HCEC 1CT (cell line): ENCODE results near the gene GAS6.

Experiments used
- DNase-seq: peaks from one replicate; pipeline ENCODE4 v3.0.0-alpha.2; 2017

GAS6 gene

DNA sequence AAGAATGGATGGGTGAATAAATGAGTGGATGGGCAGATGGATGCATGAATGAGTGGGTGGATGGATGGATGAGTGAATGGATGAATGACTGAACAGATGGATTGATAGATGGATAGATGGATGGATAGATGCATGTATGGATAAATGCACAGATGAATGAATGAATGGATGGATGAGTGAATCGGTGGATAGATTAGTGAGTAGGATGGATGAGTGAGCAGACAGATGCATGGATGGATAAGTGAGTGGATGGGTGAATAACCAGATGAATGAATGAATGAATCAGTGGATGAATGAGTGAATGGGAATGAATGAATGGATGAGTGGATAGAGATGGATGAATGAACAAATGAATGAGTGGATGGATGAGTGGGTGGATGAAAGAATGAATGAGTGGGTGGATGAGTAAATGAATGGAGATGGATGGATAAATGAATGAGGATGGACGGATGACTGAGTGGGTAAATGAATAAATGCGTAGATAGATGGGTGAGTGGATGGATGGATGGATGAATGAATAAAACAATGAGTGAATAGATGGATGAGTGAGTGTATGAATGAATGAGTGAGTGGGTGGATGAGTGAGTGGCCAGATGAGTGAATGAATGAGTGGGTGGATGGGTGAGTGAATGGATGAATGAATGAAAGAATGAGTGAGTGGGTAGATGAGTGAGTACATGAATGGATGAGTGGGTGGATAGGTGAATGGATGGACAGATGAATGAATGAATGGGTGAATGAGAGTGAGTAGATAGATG, 13.0 kb downstream of the GAS6 start:
- DNase-seq: no peak

DNA sequence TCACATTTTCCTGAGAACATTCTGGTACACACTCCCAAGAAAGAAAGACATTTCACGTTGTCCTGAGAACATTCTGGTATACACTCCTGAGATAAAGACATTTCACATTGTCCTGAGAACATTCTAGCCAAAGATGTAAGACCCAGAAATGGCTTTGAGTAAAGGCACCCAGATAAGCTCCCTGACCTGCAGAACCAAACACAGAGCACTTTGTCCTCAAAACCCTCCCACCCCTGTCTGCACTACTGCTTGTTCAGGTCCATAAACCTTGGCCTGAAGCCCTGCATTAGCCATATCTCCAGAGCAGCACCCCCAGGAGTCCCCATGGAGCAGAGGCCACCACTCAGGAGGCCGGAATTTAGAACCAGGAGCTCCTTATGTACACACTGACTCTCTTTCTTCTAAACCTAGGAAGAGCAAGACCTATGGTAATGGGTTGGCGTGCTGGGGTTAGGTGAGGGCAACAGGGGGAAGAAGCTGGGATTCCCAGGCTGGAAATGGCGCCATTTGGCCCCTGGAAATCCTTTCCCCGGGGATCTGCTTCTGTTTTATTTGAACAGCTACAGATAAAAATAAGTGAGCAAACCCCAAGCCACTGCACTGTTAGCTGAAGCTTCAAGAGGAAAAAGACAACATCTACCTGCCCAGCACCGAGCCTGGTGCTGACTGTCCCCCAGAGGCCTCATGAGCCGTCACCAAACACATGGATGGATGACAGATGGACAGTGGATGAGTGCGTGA, 13.7 kb downstream of the GAS6 start:
- no peak for DNase-seq

GRCh38 chr13:113849546-113849945, 14.3 kb downstream of the GAS6 start:
- DNase-seq: no peak

- DNase-seq: no peak
Measured at GRCh38 chr13:113848431-113849260, 15.2 kb downstream of the GAS6 start.

- DNase-seq: no peak
Measured at GRCh38 chr13:113848020-113848419, 15.9 kb downstream of the GAS6 start.

DNA sequence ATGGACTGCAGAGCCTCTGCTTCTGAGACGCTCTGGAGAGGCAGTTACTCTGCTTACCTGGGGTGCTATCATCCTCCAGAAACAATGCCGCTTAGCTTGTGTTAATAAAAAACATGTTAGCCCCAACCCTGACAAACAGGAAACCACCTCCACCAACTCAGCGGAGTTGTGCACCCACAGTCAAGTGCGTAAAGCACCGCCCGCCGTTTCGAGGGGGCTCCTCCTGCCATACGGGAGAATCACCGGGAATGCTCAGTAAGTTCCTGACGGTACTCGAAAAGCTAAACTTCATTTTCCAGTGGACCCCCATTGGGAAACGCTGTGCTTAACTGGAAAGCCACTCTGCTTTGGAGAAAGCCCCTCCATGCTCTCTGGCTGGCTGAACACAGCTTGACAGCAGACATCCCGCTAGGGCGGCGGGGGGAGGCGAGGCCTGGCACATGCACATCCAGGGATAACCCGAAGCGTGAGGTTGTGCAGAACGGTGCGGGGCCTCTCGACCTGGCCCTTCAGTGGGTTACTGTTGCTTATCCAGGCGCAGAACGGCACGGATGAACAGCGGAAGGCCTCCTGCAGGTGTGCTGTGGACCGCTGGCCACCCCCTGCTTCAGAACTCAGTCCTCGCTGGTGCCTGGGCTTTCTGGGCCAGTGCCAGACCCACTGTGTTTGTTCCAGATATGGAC, 17.1 kb downstream of the GAS6 start:
- DNase-seq: no peak

GRCh38 chr13:113845723-113846635, 17.9 kb downstream of the GAS6 start:
- DNase-seq: no peak

- no peak for DNase-seq
Measured at GRCh38 chr13:113845055-113845454, 18.8 kb downstream of the GAS6 start.

GRCh38 chr13:113843864-113844556, 19.9 kb downstream of the GAS6 start:
- DNase-seq: no peak

- no peak for DNase-seq
Measured at GRCh38 chr13:113843063-113843654, 20.7 kb downstream of the GAS6 start.

DNA sequence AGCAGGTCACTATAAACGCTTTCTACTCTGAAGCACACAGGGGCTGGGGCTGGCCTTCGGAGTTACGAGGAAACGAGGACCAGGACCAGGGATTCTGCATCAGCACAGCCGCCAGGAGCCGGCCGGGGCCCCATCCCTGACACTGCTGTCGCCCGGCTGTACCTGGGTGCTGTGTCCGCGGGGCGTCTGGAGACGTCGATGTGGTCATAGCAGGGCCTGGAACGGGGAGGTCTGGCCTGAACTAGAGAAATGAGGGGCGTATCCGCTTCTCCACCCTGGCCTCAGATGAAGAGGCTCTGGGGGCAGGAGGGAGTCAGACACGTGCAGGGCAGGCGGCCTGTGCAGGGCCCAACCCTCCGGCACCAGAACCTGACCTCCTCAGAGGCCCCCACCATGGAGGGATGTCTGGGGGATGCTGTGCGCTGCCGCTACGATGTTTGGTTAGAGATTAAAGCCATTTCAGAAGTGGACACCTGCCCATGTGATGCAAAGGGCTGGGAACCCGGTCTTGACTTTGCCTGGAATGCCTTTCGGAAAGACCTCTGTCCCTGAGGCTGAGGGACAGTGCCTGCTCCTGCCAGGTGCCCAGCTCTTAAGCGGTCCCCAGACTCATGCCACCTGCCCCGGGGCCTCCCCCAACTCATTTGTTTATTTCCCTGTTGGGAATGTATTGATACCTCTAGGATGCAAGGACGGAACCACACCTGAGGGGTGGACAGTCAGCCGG, 21.4 kb downstream of the GAS6 start:
- no peak for DNase-seq

GRCh38 chr13:113841353-113841650, 22.6 kb downstream of the GAS6 start:
- no peak for DNase-seq

- DNase-seq: no peak
Measured at GRCh38 chr13:113840541-113841352, 23.1 kb downstream of the GAS6 start.

- DNase-seq: no peak
Measured at GRCh38 chr13:113839536-113840204, 24.2 kb downstream of the GAS6 start.

- no peak for DNase-seq
Measured at GRCh38 chr13:113838711-113839201, 25.1 kb downstream of the GAS6 start.

GRCh38 chr13:113837560-113838355, 26.1 kb downstream of the GAS6 start:
- peak; percentile 98 for DNase-seq

DNA sequence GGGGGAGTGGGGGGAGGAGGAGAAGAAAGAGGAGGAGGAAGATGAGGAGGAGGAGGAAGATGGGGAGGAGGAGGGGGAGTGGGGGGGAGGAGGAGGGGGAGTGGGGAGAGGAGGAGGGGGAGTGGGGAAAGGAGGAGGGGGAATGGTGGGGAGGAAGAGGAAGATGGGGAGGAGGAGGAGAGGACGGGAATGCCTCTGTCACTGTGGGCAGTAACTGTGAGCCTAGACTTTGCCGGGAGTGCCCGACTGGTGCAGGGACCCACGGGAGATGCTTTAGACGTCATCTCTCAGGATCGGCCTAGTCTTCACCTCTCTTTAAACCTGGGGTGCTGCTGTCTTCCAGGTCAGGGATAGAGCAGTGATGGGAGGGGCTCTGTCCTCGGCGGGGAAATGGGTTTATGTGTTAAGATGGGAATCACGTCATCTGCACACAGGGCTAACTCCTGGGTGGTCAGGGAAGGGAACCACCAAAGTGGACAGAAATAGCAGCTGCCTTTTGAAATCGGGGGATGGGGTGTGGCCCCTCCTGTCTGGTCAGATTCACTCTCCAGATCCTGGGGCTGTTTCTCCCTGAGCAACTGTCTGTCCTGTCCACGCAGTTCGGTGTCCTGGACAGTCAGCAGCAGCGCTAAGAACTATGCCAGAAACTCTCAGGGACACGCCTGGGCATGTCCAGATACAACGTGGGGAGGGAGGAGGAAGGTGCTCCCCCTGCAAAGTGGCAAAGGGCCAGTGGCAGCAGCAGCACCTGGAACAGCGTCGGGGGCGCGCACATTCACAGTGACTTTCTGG, 26.9 kb downstream of the GAS6 start:
- DNase-seq: peak; percentile 84
